GM18907 (cell line): ENCODE results near the gene TMEM221.

Source experiments
- ATAC-seq: cut with Tn5 transposase; IDR thresholded peaks from one replicate; pipeline ENCODE4 v1.9.1; 2021; ENCODE audit warnings: mild to moderate bottlenecking, moderate library complexity; ENCODE audit not compliant: unreplicated experiment

Gene TMEM221

DNA sequence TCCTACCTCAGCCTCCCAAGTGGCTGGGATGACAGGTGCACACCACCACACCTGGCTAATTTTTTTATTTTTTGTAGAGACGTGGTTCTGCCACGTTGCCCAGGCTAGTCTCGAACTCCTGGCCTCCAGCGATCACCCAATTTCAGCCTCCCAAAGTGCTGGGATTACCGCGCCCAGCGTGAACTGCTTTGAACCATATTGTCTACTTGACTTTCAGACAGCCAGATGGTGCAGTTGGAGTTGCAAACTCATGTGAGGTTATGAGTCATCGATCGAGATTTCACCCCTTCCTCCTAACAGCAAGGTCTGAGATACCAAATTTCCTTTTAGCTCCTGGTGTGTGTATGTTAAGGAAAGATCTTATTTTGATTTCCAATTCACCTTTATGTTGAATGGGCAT, 24.6 kb upstream of the TMEM221 start:
- ATAC-seq, result no peak

DNA sequence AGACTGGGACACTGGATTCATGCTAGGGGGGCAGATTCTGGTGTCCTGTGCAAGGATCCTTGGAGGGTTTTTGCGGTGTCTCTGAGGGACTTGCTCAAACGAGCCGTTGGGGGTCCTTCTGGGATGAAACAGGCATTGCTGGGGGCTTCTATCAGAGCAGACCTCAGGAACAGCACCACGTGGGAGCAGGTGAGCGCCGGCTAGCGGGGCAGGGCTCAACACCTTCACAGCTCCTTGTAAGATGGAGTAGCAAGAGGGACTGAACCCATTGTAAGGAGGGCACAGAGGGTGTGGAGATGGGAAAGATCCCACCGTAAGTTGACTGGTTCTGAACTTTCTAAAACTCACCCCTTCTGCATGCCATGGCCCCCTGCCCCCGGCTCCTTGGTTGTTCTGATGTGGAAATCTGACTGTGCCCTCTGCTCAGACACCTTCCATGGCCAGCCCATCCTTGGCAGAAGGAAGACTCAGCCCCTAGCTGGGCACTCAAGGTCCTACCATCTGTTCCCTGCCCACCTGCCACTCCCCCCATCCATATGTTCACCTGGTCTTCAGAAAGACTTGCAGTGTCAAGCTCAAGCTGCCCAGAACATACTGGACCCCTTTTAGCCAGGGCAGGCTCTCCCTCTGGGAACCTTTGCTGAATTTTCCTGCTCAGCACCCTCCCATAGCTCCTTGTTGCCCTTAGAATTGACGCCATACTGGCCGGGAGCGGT, 23.1 kb upstream of the TMEM221 start:
- ATAC-seq, result no peak

DNA sequence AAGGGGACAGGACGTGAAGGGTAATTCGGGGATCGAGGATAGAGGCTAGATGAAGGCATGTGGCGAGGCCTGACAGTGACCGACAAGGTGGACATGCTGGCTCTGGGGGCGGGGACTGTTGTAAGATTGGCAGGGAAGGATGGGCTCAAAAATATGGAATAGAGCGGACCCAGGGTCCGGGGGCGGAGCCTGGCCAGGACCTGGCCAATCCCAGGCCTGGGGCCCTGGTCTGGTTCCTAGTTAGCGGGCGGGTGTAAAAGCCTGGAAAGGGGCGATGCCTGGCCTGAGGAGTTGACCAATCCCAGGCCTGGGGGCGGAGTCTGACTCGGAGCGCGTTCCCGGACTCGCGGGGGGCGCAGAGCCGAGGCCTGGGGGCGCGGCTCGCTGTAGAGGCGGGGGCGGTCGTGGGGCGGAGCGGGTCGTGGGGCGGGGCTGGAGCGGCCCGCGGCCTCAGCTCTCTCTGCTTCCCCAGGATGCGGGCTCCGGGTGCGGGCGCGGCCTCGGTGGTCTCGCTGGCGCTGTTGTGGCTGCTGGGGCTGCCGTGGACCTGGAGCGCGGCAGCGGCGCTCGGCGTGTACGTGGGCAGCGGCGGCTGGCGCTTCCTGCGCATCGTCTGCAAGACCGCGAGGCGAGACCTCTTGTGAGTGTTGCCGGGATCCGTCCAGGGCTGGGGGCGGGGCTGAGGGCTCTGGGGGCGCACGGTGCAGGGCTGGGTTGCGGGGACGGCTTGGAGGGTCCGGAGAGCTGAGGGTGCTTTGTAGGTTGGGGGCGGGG, 21.8 kb upstream of the TMEM221 start, which contains the start of gene SLC27A1:
Gene SLC27A1, plus strand, starts transcription at position 457 of the 774 bp plus-strand sequence. Its CDS starts 17 bp downstream, at position 474.
- peak; percentile 77 for ATAC-seq

DNA sequence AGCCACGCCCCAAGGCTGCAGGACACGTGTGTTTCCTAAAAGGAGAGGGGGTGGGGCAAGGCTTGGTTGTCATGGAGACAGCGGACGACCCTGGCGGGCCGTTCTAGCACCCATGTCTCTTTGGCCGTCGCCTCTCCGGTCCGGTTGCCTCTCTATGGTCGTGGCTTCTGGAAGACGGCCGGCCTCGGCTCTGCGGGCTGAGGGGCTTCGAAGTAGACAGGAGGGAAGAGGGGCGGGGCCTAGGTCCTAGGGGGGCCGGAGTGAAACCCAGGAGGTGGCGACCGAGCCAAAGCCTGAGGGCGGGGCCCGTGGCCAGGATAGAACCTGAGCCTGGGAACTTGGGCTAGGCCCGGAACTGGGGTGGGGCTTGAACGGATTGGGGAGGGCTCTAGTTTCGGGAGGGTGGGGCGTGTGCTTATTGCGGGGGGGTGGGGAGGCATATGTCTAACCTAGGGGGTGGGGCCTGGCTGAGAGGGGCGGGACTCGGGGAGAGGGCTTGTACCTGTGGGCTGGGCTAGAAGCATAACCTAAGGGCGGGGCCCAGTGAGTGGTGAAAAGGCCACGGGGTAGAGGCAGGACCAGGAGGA, 21.1 kb upstream of the TMEM221 start:
- peak; percentile 56 for ATAC-seq

DNA sequence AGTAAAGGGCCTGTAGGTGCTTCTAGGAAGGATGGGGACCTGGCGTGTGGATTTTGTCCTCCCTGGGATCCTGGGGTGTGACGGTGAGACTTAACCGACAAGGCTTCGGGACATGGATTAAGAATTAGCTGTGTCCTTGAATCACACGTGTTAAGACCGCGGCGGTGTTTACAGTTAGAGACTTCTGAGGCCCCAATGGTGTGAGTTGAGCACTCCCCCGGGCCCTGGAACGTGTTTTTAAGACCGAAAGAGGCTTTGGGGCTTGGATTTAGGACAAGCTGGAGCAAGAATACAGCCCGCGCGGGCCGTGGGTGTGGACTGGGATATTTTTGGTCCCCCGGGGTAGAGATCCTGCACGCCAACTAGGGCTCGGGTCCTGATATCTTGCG, 20.6 kb upstream of the TMEM221 start:
- no peak for ATAC-seq

DNA sequence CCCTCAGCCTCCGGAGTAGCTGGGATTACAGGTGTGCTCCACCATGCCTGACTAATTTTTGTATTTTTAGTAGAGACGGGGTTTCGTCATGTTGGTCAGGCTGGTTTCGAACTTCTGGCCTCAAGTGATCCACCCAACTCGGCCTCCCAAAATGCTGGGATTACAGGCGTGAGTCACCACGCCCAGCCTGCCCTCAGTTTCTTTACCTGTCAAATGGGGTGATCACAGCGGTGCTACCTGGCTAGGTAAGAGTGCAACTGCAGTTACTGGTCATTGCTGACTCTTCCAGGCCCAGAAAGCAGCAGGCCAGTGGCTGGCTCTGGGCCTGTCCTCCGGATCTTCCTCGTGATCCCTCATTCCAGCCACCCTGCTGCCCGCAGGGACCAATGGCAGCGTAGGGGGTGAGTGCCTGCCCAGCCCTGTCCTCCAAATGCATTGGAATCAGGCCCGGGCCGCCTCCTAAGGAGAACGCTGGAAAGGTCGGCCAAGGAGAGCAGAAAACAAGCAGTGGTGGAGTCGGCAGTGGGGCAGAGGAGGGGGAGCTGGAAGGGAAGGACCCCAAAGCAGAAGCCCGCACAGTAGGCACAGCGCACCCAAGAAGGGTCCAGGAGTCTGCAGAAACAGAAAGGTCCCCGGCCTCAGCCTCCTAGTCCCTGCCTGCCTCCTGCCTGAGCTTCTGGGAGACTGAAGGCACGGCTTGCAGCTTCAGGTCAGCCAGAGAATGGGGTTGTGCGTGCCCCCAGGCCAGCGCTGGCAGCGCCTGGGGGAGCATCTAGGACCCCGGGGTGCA, 20.0 kb upstream of the TMEM221 start:
- ATAC-seq, result no peak

DNA sequence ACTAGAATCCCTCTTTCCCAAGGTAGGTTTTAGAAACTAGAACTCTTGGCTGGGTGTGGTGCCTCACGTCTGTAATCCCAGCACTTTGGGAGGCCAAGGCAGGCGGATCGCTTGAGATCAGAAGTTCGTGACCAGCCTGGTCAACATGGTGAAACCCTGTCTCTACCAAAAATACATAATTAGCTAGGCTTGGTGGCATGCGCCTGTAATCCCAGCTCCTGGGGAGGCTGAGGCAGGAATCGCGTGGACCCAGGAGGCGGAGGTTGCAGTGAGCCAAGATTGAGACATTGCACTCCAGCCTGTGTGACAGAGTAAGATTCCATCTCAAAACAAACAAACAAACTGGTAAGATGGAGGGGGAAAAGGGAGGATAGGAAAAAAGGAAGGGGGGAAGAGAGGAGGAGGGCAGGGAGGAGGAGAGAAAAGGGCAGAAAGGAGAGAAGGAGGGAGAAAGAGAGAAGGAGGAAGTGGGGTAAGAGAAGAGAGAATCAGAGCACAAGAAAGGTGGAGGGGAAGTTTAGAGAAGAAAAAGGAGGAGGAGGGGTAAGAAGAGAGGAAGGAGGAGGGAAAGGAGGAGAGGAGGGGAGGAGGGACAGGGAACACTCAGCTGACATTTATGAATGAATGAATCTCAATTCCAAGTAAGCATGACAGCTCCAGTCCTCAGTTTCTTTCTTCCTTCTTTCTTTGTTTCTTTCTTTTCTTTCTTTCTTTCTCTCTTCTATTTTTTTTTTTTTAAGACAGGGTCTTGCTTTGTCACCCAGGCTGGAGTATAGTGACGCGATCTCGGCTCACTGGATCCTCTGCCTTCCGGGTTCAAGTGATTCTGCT, 19.2 kb upstream of the TMEM221 start:
- no peak for ATAC-seq

DNA sequence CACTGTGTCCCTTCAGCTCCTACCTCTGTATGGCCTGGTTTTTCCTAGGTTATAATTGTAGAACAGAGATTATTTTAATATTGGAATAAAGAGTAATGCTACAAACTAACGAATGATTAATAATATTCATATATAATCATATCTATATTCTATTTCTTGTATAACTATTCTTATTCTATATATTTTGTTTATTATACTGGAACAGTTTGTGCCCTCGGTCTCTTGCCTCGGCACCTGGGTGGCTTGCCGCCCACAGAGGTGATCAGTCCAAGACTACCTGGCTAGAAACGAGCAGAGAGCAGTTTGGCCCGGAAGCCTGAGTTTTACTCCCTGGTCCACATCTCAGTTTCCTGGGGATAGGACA, 18.0 kb upstream of the TMEM221 start:
- no peak for ATAC-seq

DNA sequence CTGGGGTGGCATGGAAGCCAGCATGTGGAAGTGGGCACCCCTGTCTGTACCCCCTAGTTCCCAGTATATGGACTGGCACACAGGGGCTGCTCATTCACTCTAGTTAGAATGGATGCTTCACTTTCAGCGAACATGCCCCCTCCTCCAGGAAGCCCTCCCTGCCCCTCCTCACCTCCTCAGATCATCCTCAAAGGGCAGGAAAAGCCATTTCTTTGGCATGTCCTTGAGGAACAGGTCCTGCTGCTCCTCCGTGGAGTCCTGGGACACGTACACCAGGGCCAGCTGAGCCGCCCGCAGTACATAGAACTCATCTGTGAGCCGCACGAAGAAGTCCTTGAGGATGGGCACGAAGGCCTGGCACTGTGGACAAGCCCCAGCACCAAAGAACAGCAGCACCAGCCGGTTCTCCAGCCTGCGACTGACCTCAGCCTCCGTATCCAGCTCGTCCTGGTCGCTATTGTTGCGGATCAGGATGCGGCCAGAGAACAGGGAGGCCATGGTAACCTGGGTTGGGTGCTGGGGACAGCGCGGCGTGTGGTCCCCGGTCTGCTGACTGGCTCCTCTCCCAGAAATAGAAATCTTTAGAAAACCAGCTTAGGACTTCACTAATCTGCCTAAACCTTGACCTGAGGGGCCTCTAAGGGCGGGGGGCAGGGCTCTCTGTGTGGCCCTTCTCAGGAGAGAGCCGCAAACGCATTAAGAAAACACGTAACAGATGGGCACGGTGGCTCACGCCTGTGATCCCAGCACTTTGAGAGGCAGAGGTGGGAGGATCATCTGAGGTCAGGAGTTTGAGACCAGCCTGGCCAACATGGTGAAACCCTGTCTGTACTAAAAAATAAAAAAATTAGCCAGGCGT, 12.1 kb upstream of the TMEM221 start, which contains the start of gene NXNL1:
Gene NXNL1, minus strand, starts transcription at position 555 of the 859 bp plus-strand sequence. Its CDS starts 57 bp downstream, at position 498.
- ATAC-seq, result no peak

DNA sequence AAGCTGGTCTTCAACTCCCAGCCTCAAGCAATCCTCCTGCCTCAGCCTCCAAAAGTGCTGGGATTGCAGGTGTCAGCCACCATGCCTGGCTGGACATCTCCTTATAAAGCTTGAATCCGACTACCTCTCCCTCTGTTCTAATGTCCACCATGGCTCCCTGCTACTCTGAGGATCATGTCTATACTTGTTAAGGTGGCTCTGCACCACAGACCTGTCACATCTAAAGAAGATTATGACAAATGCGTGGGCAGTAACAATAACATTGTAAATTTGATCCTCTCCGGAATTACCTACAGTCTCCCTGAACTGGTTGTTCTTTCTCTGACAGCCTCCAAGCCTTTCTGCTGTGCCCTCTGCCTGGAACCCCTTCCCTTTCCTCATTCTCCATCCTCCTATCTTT, 10.5 kb upstream of the TMEM221 start:
- ATAC-seq, result no peak

DNA sequence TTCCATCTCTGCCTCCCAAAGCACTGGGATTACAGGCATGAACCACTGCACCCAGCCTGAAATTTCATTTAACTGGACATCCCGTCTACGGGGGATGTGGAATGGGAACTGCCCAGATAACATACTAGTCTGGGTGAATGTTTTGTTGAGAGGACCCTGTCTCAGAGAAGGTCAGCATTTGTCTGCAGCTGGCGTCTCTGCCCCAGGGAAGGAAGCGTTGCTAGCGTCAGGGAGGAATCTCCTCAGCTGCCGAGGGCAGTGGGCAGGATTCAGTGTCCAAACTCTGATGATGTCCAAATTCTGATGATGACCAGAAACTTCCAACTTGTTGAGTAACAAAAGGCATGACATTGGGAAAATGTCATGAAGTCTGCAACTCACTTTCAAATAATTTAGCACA, 9.1 kb upstream of the TMEM221 start:
- ATAC-seq, result no peak

DNA sequence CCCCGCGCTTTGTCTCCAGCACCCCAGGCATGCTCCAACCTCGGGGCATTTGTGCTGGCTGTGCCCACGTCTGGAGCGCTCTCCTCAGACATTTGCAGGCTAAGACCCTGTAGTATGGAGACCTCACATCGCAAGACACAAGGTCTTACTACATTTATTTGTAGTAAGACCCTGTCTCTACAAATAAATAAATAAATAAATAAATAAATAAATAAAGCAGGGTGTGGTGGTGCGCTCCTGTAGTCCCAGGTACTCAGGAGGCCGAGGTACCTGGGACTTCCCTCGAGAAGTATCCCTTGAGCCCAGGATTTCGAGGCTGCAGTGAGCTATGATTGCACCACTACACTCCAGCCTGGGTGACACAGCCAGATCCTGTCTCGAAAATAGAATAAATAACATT, 7.7 kb upstream of the TMEM221 start:
- no peak for ATAC-seq

DNA sequence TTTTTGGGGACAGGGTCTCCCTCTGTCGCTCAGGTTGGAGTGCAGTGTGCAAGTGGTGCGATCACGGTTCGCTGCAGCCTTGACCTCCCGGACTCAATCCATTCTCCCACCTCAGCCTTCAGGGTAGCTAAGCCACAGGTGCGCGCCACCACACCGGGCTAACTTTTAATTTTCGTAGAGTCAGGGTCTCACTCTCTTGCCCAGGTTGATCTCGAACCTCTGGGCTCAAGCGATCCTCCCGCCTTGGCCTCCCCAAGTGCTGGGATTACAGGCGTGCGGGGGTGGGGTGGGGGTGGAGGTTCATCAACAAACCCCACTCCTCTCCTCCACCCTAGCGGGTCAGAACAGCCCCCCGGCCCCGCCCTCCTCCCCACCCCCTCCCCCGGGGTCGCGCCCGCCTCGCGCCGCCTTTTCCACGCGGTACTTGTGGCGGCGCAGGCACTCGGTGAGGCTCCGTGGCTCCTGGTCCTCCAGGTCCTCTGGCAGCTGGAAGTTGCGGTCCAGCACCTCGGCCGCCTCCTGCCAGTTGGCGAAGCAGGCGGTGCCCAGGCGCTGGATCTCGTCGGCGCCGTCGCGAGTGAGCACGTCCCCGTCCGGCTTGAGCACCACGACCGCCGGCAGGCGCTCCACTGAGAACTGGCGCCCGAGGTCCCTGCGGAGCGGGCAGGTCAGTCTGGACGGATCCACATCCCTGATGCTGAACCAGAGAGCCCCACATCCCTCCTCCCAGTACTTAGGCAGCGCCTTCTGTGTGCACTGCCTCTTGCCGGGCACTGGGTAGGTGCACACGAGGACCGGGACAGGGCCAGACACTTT, 7.0 kb upstream of the TMEM221 start:
- ATAC-seq, result no peak

DNA sequence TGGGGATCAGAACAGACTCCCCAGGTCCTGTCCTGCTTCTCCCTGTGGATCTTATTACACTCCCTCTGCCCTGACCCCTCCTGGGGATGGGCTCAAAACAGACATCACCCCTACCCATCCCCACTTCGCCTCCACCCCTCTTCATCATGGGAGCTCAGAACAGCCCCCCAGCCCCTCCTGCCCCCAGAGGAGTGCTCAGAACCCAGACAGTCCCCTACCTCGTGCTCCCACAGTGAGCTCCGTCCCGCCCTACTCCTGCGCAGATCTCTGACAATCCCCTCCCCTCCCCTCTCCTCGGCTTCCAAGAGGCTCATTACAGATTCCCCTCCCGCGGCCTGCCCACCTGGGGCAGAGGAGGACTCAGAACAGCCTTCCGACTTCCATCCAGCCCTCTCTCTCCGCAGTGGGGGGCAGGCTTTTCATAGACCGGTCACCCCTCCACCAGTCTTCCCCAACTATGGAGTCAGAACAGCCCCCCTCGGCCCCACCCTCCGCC, 6.2 kb upstream of the TMEM221 start:
- no peak for ATAC-seq

DNA sequence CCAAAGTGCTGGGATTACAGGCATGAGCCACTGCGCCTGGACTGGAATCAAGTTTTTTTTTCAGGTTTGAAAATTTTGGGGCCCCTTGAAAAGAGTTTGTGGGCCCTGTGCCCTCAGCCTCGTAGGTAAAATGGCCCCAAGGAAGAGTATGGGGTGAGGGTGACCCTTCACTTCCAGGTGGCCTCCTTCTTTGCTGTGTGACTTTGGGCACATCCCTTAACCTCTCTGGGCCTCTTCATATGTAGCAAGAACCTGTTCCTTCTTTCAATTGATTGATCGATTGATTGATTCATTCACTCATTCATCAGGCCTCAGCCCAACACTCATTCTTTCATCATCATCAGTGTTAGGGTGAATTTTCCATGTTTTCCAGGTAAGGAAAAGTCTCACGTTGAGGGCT, 3.4 kb upstream of the TMEM221 start:
- no peak for ATAC-seq

DNA sequence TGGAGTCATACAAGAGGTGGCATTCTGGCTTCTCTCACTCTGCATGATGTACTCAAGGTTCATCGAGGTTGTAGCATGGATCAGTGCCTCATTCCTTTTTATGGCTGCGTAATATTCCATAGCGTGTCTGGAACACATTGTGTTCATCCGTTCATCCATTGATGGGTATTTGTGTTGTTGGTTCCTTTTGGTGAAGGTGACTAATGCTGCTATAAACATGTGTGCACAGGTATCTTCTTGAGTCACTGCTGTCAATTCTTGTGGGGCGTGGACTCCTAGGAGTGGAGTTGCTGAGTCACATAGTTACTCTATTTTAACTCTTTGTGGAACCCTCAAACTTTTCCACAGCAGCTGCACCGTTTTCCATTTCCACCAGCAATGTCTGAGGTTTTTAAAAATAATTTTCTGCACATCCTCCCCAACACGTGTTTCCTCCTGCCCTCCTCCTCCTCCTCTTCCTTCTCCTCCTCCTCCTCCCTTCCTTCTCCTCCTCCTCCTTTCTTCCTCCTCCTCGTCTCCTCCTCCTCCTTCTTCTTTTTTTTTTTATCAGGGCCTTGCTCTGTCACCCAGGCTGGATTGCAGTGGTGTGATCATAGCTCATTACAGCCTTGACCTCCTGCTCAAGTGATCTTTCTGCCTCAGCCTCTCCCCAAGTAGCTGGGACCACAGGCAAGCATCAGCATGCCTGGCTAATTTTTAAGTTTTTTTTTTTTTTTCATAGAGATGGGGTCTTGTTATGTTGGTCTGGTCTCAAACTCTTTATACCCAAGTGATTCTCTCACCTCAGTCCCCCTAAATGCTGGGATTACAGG, 2.0 kb upstream of the TMEM221 start:
- no peak for ATAC-seq

DNA sequence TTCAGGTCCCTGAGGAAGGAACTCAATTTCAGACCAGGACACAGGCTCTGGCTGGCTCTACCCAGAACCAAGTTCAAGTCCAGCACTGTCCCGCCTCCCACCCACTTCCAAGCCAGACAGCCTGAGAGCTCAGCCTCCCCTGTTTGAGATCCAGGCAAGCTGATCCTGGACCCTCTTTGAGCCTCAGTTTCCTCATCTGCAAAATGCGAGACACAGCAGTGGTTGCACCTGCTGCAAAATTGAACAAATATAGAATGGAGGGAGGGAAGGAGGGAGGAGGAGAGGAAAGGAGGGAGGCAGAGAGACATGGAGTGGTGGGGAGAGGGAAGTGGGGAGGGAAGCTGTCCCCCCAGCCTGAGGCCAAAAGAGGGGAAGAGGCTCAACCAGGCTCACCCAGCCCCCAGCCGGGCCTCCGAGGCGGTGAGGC, 751 bp downstream of the TMEM221 start:
- no peak for ATAC-seq
